ENCODE results near the gene NCKAP5. TPM values are rescaled to one million over a fixed set of nuclear protein-coding genes. Genes with fewer than 3 reads are reported as not detected.
A peak's percentile ranks its signal among the peaks of the same experiment; 100 is the strongest.

Gene NCKAP5
- total and polyA plus RNA-seq, 4 donors, result 2.3 to 20.2 (median 8.1) TPM

- TF ChIP-seq, protein P1, sequence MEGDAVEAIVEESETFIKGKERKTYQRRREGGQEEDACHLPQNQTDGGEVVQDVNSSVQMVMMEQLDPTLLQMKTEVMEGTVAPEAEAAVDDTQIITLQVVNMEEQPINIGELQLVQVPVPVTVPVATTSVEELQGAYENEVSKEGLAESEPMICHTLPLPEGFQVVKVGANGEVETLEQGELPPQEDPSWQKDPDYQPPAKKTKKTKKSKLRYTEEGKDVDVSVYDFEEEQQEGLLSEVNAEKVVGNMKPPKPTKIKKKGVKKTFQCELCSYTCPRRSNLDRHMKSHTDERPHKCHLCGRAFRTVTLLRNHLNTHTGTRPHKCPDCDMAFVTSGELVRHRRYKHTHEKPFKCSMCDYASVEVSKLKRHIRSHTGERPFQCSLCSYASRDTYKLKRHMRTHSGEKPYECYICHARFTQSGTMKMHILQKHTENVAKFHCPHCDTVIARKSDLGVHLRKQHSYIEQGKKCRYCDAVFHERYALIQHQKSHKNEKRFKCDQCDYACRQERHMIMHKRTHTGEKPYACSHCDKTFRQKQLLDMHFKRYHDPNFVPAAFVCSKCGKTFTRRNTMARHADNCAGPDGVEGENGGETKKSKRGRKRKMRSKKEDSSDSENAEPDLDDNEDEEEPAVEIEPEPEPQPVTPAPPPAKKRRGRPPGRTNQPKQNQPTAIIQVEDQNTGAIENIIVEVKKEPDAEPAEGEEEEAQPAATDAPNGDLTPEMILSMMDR (IDR thresholded peaks at IDR 0.05; ENCODE audit: control extremely low read depth, extremely low read depth), result no peak
- no peak overlapping the region for H3K9ac ChIP-seq (ENCODE audit: insufficient read depth in 1 of 2, low read length in 2 of 2)
- no peak for DNase-seq
- no peak overlapping the region for H3K27ac ChIP-seq (ENCODE audit: low read depth in 1 of 2, low read length in 1 of 2)
- H3K4me3 ChIP-seq, result no peak overlapping the region
- H3K9me3 ChIP-seq (ENCODE audit: control insufficient read depth in 4 of 4, insufficient read depth in 3 of 4, low read length in 3 of 4), result no peaks in the 10 kb centered on the region
- WGBS, 2 donors, result 92 to 94% methylated on average over 5 of the region's 5 CpGs
- no peaks in the 10 kb centered on the region for H3K4me1 ChIP-seq (ENCODE audit: control insufficient read depth in 5 of 5, insufficient read depth in 5 of 5, low read length in 5 of 5)
- no peaks in the 10 kb centered on the region for H3K36me3 ChIP-seq (ENCODE audit: control insufficient read depth in 4 of 4, insufficient read depth in 4 of 4, low read length in 4 of 4)
- no peak for ATAC-seq (ENCODE audit: insufficient read depth, low FRiP score)
- peaks cover 0 to 9% (median 2%) of the 10 kb centered on the region in 3 donors for H3K27me3 ChIP-seq (ENCODE audit: control insufficient read depth in 3 of 3, insufficient read depth in 3 of 3, low read length in 2 of 3)
Measured at GRCh38 chr2:132677661-132678060, 890.6 kb downstream of the NCKAP5 start.

DNA sequence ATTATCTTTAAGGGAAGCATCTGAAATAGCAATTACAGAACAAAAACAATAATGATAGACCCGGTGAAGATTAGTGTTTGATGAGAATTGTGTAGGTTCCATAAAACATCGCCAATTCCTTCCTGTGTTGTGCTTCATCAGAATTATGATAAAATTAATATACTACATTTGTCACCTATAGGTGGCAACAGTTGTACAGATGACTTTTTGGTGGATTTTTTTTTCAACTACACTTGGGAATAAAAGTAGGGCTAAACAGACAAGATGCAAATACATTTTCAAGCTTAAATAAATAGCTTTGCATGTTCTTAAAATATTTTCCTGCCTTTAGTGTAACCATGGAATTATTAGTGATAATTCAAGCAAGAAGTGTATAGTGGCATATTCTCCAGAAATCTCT lies 891.3 kb downstream of the NCKAP5 start:
- Histone ChIP-seq H3K4me1 (ENCODE audit: control insufficient read depth in 5 of 5, insufficient read depth in 5 of 5, low read length in 5 of 5) (no peaks in the 10 kb centered on the region), H3K9me3 (ENCODE audit: control insufficient read depth in 4 of 4, insufficient read depth in 3 of 4, low read length in 3 of 4) (no peaks in the 10 kb centered on the region), H3K9ac (ENCODE audit: insufficient read depth in 1 of 2, low read length in 2 of 2) (no peak overlapping the region), H3K27me3 (ENCODE audit: control insufficient read depth in 3 of 3, insufficient read depth in 3 of 3, low read length in 2 of 3) (peaks cover 0 to 9% (median 7%) of the 10 kb centered on the region in 3 donors), H3K4me3 (no peak overlapping the region), H3K27ac (ENCODE audit: low read depth in 1 of 2, low read length in 1 of 2) (no peak overlapping the region), H3K36me3 (ENCODE audit: control insufficient read depth in 4 of 4, insufficient read depth in 4 of 4, low read length in 4 of 4) (no peaks in the 10 kb centered on the region)
- DNase-seq (peak in 1 of 3 donors; percentile 15), ATAC-seq (ENCODE audit: insufficient read depth, low FRiP score) (no peak)
- WGBS, 2 donors, result 74 to 76% methylated on average over 2 of the region's 2 CpGs
- TF ChIP-seq, protein P1 (IDR thresholded peaks at IDR 0.05; ENCODE audit: control extremely low read depth, extremely low read depth), result no peak

DNA sequence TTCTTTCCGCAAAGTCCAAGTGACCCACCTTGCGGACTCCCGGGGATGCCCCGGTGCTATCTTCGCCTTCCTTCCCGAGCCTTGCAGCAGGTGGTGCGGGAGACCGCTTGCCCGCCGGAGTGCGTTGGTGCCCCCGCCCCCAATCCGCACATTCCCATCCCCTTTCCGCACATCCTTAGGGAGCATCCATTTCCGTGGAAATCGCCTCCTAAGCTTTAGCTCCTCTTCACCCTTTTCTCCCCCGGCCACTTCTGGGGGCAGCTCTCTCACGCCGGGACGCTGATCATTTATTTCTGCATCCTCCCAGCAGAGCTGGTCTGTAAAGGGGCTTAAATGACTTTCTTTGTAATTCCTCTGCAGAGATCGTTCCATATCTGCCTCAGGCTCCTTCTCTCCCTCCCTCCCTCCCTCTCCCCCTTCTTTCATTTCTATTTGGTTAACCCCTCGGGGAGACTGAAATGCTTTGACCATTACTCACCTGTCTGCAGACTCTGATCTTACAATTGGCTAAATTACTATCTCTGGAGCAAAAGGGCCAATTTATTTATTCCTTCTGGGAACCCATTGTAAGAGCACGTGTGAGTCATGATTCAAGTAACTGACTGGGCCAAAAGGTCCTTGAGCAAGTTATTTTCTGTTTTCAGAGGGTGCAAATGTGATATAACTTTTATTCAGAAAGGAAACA lies 897.0 kb downstream of the NCKAP5 start:
- peaks cover 0 to 51% (median 47%) of the 10 kb centered on the region in 3 donors for H3K27me3 ChIP-seq (ENCODE audit: control insufficient read depth in 3 of 3, insufficient read depth in 3 of 3, low read length in 2 of 3)
- 39 to 45% methylated on average over 23 of the region's 23 CpGs for WGBS, 2 donors
- TF ChIP-seq, protein P1 (IDR thresholded peaks at IDR 0.05; ENCODE audit: control extremely low read depth, extremely low read depth), result no peak
- no peak overlapping the region for H3K27ac ChIP-seq (ENCODE audit: low read depth in 1 of 2, low read length in 1 of 2)
- peaks cover 0 to 36% (median 8%) of the 10 kb centered on the region in 5 donors for H3K4me1 ChIP-seq (ENCODE audit: control insufficient read depth in 5 of 5, insufficient read depth in 5 of 5, low read length in 5 of 5)
- H3K36me3 ChIP-seq (ENCODE audit: control insufficient read depth in 4 of 4, insufficient read depth in 4 of 4, low read length in 4 of 4), result no peaks in the 10 kb centered on the region
- H3K9me3 ChIP-seq (ENCODE audit: control insufficient read depth in 4 of 4, insufficient read depth in 3 of 4, low read length in 3 of 4), result peaks cover 0 to 2% (median 0%) of the 10 kb centered on the region in 4 donors
- peak in 1 of 3 donors; percentile 1 for DNase-seq
- no peak overlapping the region for H3K9ac ChIP-seq (ENCODE audit: insufficient read depth in 1 of 2, low read length in 2 of 2)
- no peak overlapping the region for H3K4me3 ChIP-seq
- ATAC-seq (ENCODE audit: insufficient read depth, low FRiP score), result peak; percentile 8

All from lung (tissue), 12 donors.